ENCODE data around the gene SLC26A2. TPM values are rescaled to one million over a fixed set of nuclear protein-coding genes. Genes with fewer than 3 reads are reported as not detected.

Gene SLC26A2
- total and polyA plus RNA-seq, 4 experiments from 2014 or later = 1.4 to 14.3 (median 9.1) TPM

- peak overlapping the region; percentile 80 for H3K27ac ChIP-seq (ENCODE audit: low read depth, low read length)
- no peak for DNase-seq
- ChIA-PET POLR2A (ENCODE audit: partially characterized antibody) (interaction anchor here (0.6 to 3.2 kb wide), 12 partner anchors 9 to 701 kb away, joined by 3 to 35 read pairs (median 4); partner anchors contain the start of genes CSNK1A1, RBM22 and SLC26A2), CTCF (ENCODE audit: partially characterized antibody) (interaction anchor here (1.0 to 3.2 kb wide), 5 partner anchors 9 to 166 kb away, joined by 3 to 16 read pairs (median 5); partner anchors contain the start of gene SLC26A2)
- Mint-ChIP-seq H3K4me3 (peak overlapping the region; percentile 76 to 97 (median 88)), H3K27ac (peak overlapping the region; percentile 81 to 96 (median 91)), H3K27me3 (no peaks in the 10 kb centered on the region), H3K36me3 (peaks cover 20 to 27% of the 10 kb centered on the region in 2 donors), H3K4me1 (peaks cover 32 to 48% (median 42%) of the 10 kb centered on the region in 4 donors), H3K9me3 (no peaks in the 10 kb centered on the region)
- H3K9me3 ChIP-seq (ENCODE audit: control insufficient read depth in 1 of 2, low read length in 2 of 2) = no peaks in the 10 kb centered on the region
- H3K4me1 ChIP-seq (ENCODE audit: insufficient read depth, low read length) = peaks cover 28% of the 10 kb centered on the region
- H3K27me3 ChIP-seq (ENCODE audit: insufficient read depth, low read length) = no peaks in the 10 kb centered on the region
- peak overlapping the region; percentile 68 to 86 for H3K4me3 ChIP-seq (ENCODE audit: low read length in 2 of 2)
- intact Hi-C loops (cut with micrococcal nuclease) = loop anchor here (1.0 to 10.0 kb wide), 4 partner anchors 40 to 645 kb away; partner anchors contain the start of genes CSNK1A1, PCYOX1L, SLC26A2 and TCOF1
- peaks cover 7% of the 10 kb centered on the region for H3K36me3 ChIP-seq (ENCODE audit: insufficient read depth, low read length)
These were observed 39.3 kb downstream of the SLC26A2 start for GRCh38 chr5:149999866-150000255.

- H3K36me3 Mint-ChIP-seq = peaks cover 21 to 27% of the 10 kb centered on the region in 2 donors
- peak within 1 kb of the TSS; percentile 94 to 99 (median 97) for H3K4me3 Mint-ChIP-seq
- DNase-seq = peak; percentile 75 to 84 (median 79)
- ChIA-PET POLR2A (ENCODE audit: partially characterized antibody) (interaction anchor here (0.6 to 3.2 kb wide), 16 partner anchors 8 to 1771 kb away, joined by 3 to 35 read pairs (median 3); partner anchors contain the start of genes CSNK1A1, G3BP1, RBM22 and SLC26A2), CTCF (ENCODE audit: partially characterized antibody) (interaction anchor here (1.0 to 3.2 kb wide), 5 partner anchors 9 to 166 kb away, joined by 3 to 16 read pairs (median 5); partner anchors contain the start of gene SLC26A2)
- peak within 1 kb of the TSS; percentile 81 to 99 (median 97) for H3K27ac Mint-ChIP-seq
- no peaks in the 10 kb centered on the region for H3K27me3 Mint-ChIP-seq
- peak within 1 kb of the TSS; percentile 85 to 86 for H3K4me3 ChIP-seq (ENCODE audit: low read length in 2 of 2)
- peaks cover 9% of the 10 kb centered on the region for H3K36me3 ChIP-seq (ENCODE audit: insufficient read depth, low read length)
- no peaks in the 10 kb centered on the region for H3K27me3 ChIP-seq (ENCODE audit: insufficient read depth, low read length)
- intact Hi-C loops (cut with micrococcal nuclease) = loop anchor here (1.0 to 10.0 kb wide), 4 partner anchors 40 to 646 kb away; partner anchors contain the start of genes CSNK1A1, PCYOX1L, SLC26A2 and TCOF1
- no peaks in the 10 kb centered on the region for H3K9me3 Mint-ChIP-seq
- H3K4me1 Mint-ChIP-seq = peaks cover 34 to 50% (median 44%) of the 10 kb centered on the region in 4 donors
- H3K9me3 ChIP-seq (ENCODE audit: control insufficient read depth in 1 of 2, low read length in 2 of 2) = no peaks in the 10 kb centered on the region
- peak within 1 kb of the TSS; percentile 80 for H3K27ac ChIP-seq (ENCODE audit: low read depth, low read length)
- H3K4me1 ChIP-seq (ENCODE audit: insufficient read depth, low read length) = peaks cover 28% of the 10 kb centered on the region
These were observed 39.9 kb downstream of the SLC26A2 start, which contains the start of the genes HMGXB3 and TIGD6 for GRCh38 chr5:150000256-150000989. TSS of gene HMGXB3 (plus strand) at chr5:150000739. CDS start at chr5:150004853, 4,114 bp downstream. TSS of gene TIGD6 (minus strand) at chr5:150000654. CDS start at chr5:149996348, 4,306 bp downstream.

- H3K36me3 Mint-ChIP-seq = peaks cover 15 to 28% of the 10 kb centered on the region in 2 donors
- peak overlapping the region; percentile 94 to 99 (median 97) for H3K4me3 Mint-ChIP-seq
- H3K27ac Mint-ChIP-seq = peak overlapping the region; percentile 81 to 99 (median 97)
- no peaks in the 10 kb centered on the region for H3K9me3 Mint-ChIP-seq
- intact Hi-C loops (cut with micrococcal nuclease) = loop anchor here (1.0 to 10.0 kb wide), 5 partner anchors 11 to 646 kb away; partner anchors contain the start of genes CSNK1A1, PCYOX1L, SLC26A2 and TCOF1
- H3K4me1 Mint-ChIP-seq = peaks cover 34 to 50% (median 44%) of the 10 kb centered on the region in 4 donors
- DNase-seq = peak in 2 of 5 donors; percentile 27 to 48
- no peaks in the 10 kb centered on the region for H3K27me3 Mint-ChIP-seq
- H3K27me3 ChIP-seq (ENCODE audit: insufficient read depth, low read length) = no peaks in the 10 kb centered on the region
- peak overlapping the region; percentile 80 for H3K27ac ChIP-seq (ENCODE audit: low read depth, low read length)
- no peaks in the 10 kb centered on the region for H3K9me3 ChIP-seq (ENCODE audit: control insufficient read depth in 1 of 2, low read length in 2 of 2)
- H3K4me3 ChIP-seq (ENCODE audit: low read length in 2 of 2) = peak overlapping the region; percentile 85 to 86
- H3K36me3 ChIP-seq (ENCODE audit: insufficient read depth, low read length) = peaks cover 16% of the 10 kb centered on the region
- ChIA-PET POLR2A (ENCODE audit: partially characterized antibody) (interaction anchor here (0.8 to 3.2 kb wide), 13 partner anchors 8 to 1771 kb away, joined by 3 to 35 read pairs (median 3); partner anchors contain the start of genes CSNK1A1, G3BP1, RBM22 and SLC26A2), CTCF (ENCODE audit: partially characterized antibody) (interaction anchor here (1.2 to 3.2 kb wide), 3 partner anchors 10 to 42 kb away, joined by 3 to 16 read pairs (median 5); no protein-coding TSS in a partner anchor)
- peaks cover 28% of the 10 kb centered on the region for H3K4me1 ChIP-seq (ENCODE audit: insufficient read depth, low read length)
These were observed 40.6 kb downstream of the SLC26A2 start for GRCh38 chr5:150000990-150001659.

GRCh38 chr5:150001660-150002486 lies 41.3 kb downstream of the SLC26A2 start:
- H3K4me3 Mint-ChIP-seq = peak overlapping the region; percentile 94 to 99 (median 97)

GRCh38 chr5:150006318-150006717 lies 45.8 kb downstream of the SLC26A2 start:
- no peak overlapping the region for H3K4me3 Mint-ChIP-seq
- H3K9me3 ChIP-seq (ENCODE audit: control insufficient read depth in 1 of 2, low read length in 2 of 2) = no peaks in the 10 kb centered on the region
- no peak overlapping the region for H3K27ac ChIP-seq (ENCODE audit: low read depth, low read length)
- no peaks in the 10 kb centered on the region for H3K27me3 ChIP-seq (ENCODE audit: insufficient read depth, low read length)
- H3K36me3 ChIP-seq (ENCODE audit: insufficient read depth, low read length) = peaks cover 55% of the 10 kb centered on the region
- H3K36me3 Mint-ChIP-seq = peaks cover 43 to 70% of the 10 kb centered on the region in 2 donors
- intact Hi-C loops (cut with micrococcal nuclease) = loop anchor here (10.0 kb wide), 1 partner anchor 652 kb away; the partner anchor contains the start of gene PCYOX1L
- H3K4me3 ChIP-seq (ENCODE audit: low read length in 2 of 2) = no peak overlapping the region
- POLR2A ChIA-PET (ENCODE audit: partially characterized antibody) = no interaction called here
- peaks cover 19% of the 10 kb centered on the region for H3K4me1 ChIP-seq (ENCODE audit: insufficient read depth, low read length)
- H3K4me1 Mint-ChIP-seq = peaks cover 26 to 56% (median 46%) of the 10 kb centered on the region in 4 donors
- CTCF ChIA-PET (ENCODE audit: partially characterized antibody) = interaction anchor here (0.8 to 2.4 kb wide), 5 partner anchors 12 to 177 kb away, joined by 3 to 7 read pairs (median 3); partner anchors contain the start of gene SLC26A2
- peak overlapping the region in 1 of 7 donors; percentile 68 for H3K27ac Mint-ChIP-seq
- no peaks in the 10 kb centered on the region for H3K27me3 Mint-ChIP-seq
- DNase-seq = no peak
- no peaks in the 10 kb centered on the region for H3K9me3 Mint-ChIP-seq

More at GRCh38 chr5:150001660-150002486, 41.3 kb downstream of the SLC26A2 start:
- peak; percentile 62 to 73 (median 66) for DNase-seq
- Histone ChIP-seq H3K9me3 (ENCODE audit: control insufficient read depth in 1 of 2, low read length in 2 of 2) (no peaks in the 10 kb centered on the region), H3K27me3 (ENCODE audit: insufficient read depth, low read length) (no peaks in the 10 kb centered on the region), H3K4me3 (ENCODE audit: low read length in 2 of 2) (peak overlapping the region; percentile 85 to 86), H3K27ac (ENCODE audit: low read depth, low read length) (peak overlapping the region; percentile 80), H3K4me1 (ENCODE audit: insufficient read depth, low read length) (peaks cover 28% of the 10 kb centered on the region), H3K36me3 (ENCODE audit: insufficient read depth, low read length) (peaks cover 23% of the 10 kb centered on the region)
- intact Hi-C loops (cut with micrococcal nuclease) = loop anchor here (1.0 to 10.0 kb wide), 3 partner anchors 12 to 647 kb away; partner anchors contain the start of genes CSNK1A1 and PCYOX1L
- CTCF ChIA-PET (ENCODE audit: partially characterized antibody) = interaction anchor here (1.2 to 3.2 kb wide), 4 partner anchors 8 to 42 kb away, joined by 3 to 16 read pairs (median 4); no protein-coding TSS in a partner anchor
- POLR2A ChIA-PET (ENCODE audit: partially characterized antibody) = interaction anchor here (0.8 to 3.2 kb wide), 3 partner anchors 8 to 42 kb away, joined by 3 to 35 read pairs (median 4); partner anchors contain the start of gene SLC26A2
- Mint-ChIP-seq H3K27me3 (no peaks in the 10 kb centered on the region), H3K36me3 (peaks cover 17 to 32% of the 10 kb centered on the region in 2 donors), H3K27ac (peak overlapping the region; percentile 81 to 99 (median 97)), H3K4me1 (peaks cover 34 to 53% (median 46%) of the 10 kb centered on the region in 4 donors), H3K9me3 (no peaks in the 10 kb centered on the region)

Data from CD4-positive, alpha-beta memory T cell (primary cell).